Fibroblast of lung (primary cell): Measurements from ENCODE around the gene TFPI2. TPM values are rescaled to one million over a fixed set of nuclear protein-coding genes. Genes with fewer than 3 reads are reported as not detected.

Source experiments
- DNase-seq, 2 donors: peaks; one replicate each; pipeline versions ENCODE4 v3.0.0 to v3.0.0-alpha.2; 2010; ENCODE audit warnings: low read depth in 2 of 2
- H2AFZ ChIP-seq: 2 replicates; pipeline ENCODE4 v1.5.1; 2012; ENCODE audit warnings: low read length, control low read depth, inconsistent platforms
- H3K27ac ChIP-seq: 2 replicates; pipeline ENCODE4 v1.5.1; 2011; ENCODE audit warnings: low read length, control low read depth; ENCODE audit not compliant: insufficient read depth
- H3K27me3 ChIP-seq: 2 replicates; pipeline ENCODE4 v1.5.1; 2011; ENCODE audit warnings: mild to moderate bottlenecking, low read length; ENCODE audit not compliant: control insufficient read depth, insufficient read depth
- H3K36me3 ChIP-seq: 2 replicates; pipeline ENCODE4 v1.5.1; 2011; ENCODE audit warnings: low read length; ENCODE audit not compliant: control insufficient read depth, insufficient read depth
- H3K4me1 ChIP-seq: 2 replicates; pipeline ENCODE4 v1.5.1; 2011; ENCODE audit warnings: low read length; ENCODE audit not compliant: control insufficient read depth, insufficient read depth; ENCODE audit errors: extremely low read depth
- H3K4me2 ChIP-seq: 2 replicates; pipeline ENCODE4 v1.5.1; 2011; ENCODE audit warnings: low read length, control low read depth; ENCODE audit not compliant: insufficient read depth; ENCODE audit errors: extremely low read depth
- H3K4me3 ChIP-seq, 4 experiments: fragments of 200-600 bp in 1 of 4; sonication (generic) in 1 of 4; replicated peaks in 1 of 4; 2 replicates each; pipeline ENCODE4 v1.5.1; 2011 to 2016; ENCODE audit warnings: low read length in 4 of 4, low read depth in 3 of 4, mild to moderate bottlenecking in 3 of 4, control low read depth in 2 of 4, inconsistent platforms in 1 of 4, mixed read lengths in 1 of 4; ENCODE audit not compliant: insufficient read depth in 1 of 4; ENCODE audit errors: control extremely low read depth in 1 of 4
- H3K79me2 ChIP-seq: 2 replicates; pipeline ENCODE4 v1.5.1; 2012; ENCODE audit warnings: mild to moderate bottlenecking, low read length, inconsistent platforms; ENCODE audit not compliant: control insufficient read depth, insufficient read depth
- H3K9ac ChIP-seq: 2 replicates; pipeline ENCODE4 v1.5.1; 2011; ENCODE audit warnings: mild to moderate bottlenecking, low read length, control low read depth; ENCODE audit not compliant: insufficient read depth
- H3K9me3 ChIP-seq: 2 replicates; pipeline ENCODE4 v1.5.1; 2012; ENCODE audit warnings: low read depth, low read length; ENCODE audit not compliant: control insufficient read depth, insufficient read depth
- H4K20me1 ChIP-seq: 2 replicates; pipeline ENCODE4 v1.5.1; 2011; ENCODE audit warnings: low read length; ENCODE audit not compliant: control insufficient read depth, insufficient read depth; ENCODE audit errors: extremely low read depth
- CTCF ChIP-seq, 2 donors: IDR thresholded peaks in 1 of 2; conservative IDR thresholded peaks in 1 of 2; 1 replicate in 1 of 2; 2 replicates in 1 of 2; pipeline ENCODE4 v1.5.1; 2011 to 2012; ENCODE audit warnings: low read length in 2 of 2, control low read depth in 1 of 2, inconsistent platforms in 1 of 2, low read depth in 1 of 2, mild to moderate bottlenecking in 1 of 2
- EZH2 ChIP-seq: IDR thresholded peaks from 2 replicates; pipeline ENCODE4 v1.5.1; 2012; ENCODE audit warnings: low read length, control low read depth, mild to moderate bottlenecking; ENCODE audit errors: missing control alignments
- polyA plus RNA-seq, 2 donors: library from polyadenylated mRNA; depleted of rRNA in 1 of 2; stranded (reverse) in 1 of 2; unstranded in 1 of 2; fragments of >200 nt; gene quantifications; 2 replicates each; pipeline ENCODE4 v1.2.1, GENCODE V29; 2011 to 2012; ENCODE audit warnings: missing spikeins in 1 of 2
- total RNA-seq: library from RNA; depleted of rRNA; stranded (reverse); fragments of >200 nt; gene quantifications from 2 replicates; pipeline ENCODE4 v1.2.1, GENCODE V29; 2014

The TFPI2 gene
- total and polyA plus RNA-seq, 2 donors (not counting 1 experiment from before 2014, with no cell fraction given) = 14.4 to 76.0 TPM

- TF ChIP-seq EZH2 = no peak
- no peak for TF ChIP-seq CTCF (conservative IDR thresholded peaks at IDR 0.05 in 1 of 2, IDR thresholded peaks at IDR 0.05 in 1 of 2; ENCODE audit: low read depth in 1 of 2, low read length in 2 of 2)
- H3K27me3 ChIP-seq = no peaks in the 10 kb centered on the region
- no peaks in the 10 kb centered on the region for H3K36me3 ChIP-seq
- no peaks in the 10 kb centered on the region for H4K20me1 ChIP-seq
- H3K27ac ChIP-seq = no peak overlapping the region
- no peaks in the 10 kb centered on the region for H3K79me2 ChIP-seq
- no peaks in the 10 kb centered on the region for H3K4me1 ChIP-seq
- no peak overlapping the region for H3K4me3 ChIP-seq
- no peaks in the 10 kb centered on the region for H3K9me3 ChIP-seq
- no peak overlapping the region for H3K4me2 ChIP-seq
- peak in 1 of 2 donors; percentile 41 for DNase-seq
- no peak overlapping the region for H2AFZ ChIP-seq
- no peak overlapping the region for H3K9ac ChIP-seq
These were observed 39.0 kb downstream of the TFPI2 start for GRCh38 chr7:93851536-93851935.

- Histone ChIP-seq H3K9ac (no peak overlapping the region), H2AFZ (no peak overlapping the region), H3K4me2 (no peak overlapping the region), H3K4me1 (no peaks in the 10 kb centered on the region), H3K79me2 (no peaks in the 10 kb centered on the region), H4K20me1 (no peaks in the 10 kb centered on the region), H3K9me3 (no peaks in the 10 kb centered on the region), H3K36me3 (no peaks in the 10 kb centered on the region), H3K4me3 (no peak overlapping the region), H3K27ac (no peak overlapping the region), H3K27me3 (peaks cover 2% of the 10 kb centered on the region)
- peak in 1 of 2 donors; percentile 85 for DNase-seq
- TF ChIP-seq EZH2 (no peak), CTCF (conservative IDR thresholded peaks at IDR 0.05 in 1 of 2, IDR thresholded peaks at IDR 0.05 in 1 of 2; ENCODE audit: low read depth in 1 of 2, low read length in 2 of 2) (no peak)
These were observed 47.3 kb downstream of the TFPI2 start for GRCh38 chr7:93843260-93843659.

- Histone ChIP-seq H3K4me1 (no peaks in the 10 kb centered on the region), H2AFZ (no peak overlapping the region), H3K27me3 (peaks cover 2% of the 10 kb centered on the region), H3K9me3 (no peaks in the 10 kb centered on the region), H3K36me3 (no peaks in the 10 kb centered on the region), H4K20me1 (no peaks in the 10 kb centered on the region), H3K9ac (no peak overlapping the region), H3K27ac (no peak overlapping the region), H3K79me2 (no peaks in the 10 kb centered on the region), H3K4me2 (no peak overlapping the region), H3K4me3 (no peak overlapping the region)
- TF ChIP-seq EZH2 = no peak
- no peak for TF ChIP-seq CTCF (conservative IDR thresholded peaks at IDR 0.05 in 1 of 2, IDR thresholded peaks at IDR 0.05 in 1 of 2; ENCODE audit: low read depth in 1 of 2, low read length in 2 of 2)
- no peak for DNase-seq
These were observed 51.6 kb downstream of the TFPI2 start for GRCh38 chr7:93838966-93839365.
